Astrocyte of the cerebellum (primary cell): ENCODE data around the gene MCTP2.

Experiments
- DNase-seq: peaks from one replicate; pipeline ENCODE4 v3.0.0-alpha.2; 2011; ENCODE audit warnings: low read depth
- H3K4me3 ChIP-seq: 2 replicates; pipeline ENCODE4 v1.5.1; 2011; ENCODE audit warnings: mild to moderate bottlenecking, low read depth, low read length, moderate library complexity
- CTCF ChIP-seq: IDR thresholded peaks from 2 replicates; pipeline ENCODE4 v1.5.1; 2012; ENCODE audit warnings: low read length, low read depth, moderate library complexity, mild to moderate bottlenecking; ENCODE audit errors: missing control alignments
- in situ Hi-C: cut with HindIII; loops from 2 replicates; pipeline ENCODE4 v1.10.0; 2017; ENCODE audit warnings: low sequenced_read_pairs

MCTP2 gene

GRCh38 chr15:94266789-94267188 lies 35.4 kb downstream of the MCTP2 start:
- in situ Hi-C loops: no loop called here
- no peak for TF ChIP-seq CTCF
- no peak for DNase-seq
- H3K4me3 ChIP-seq: no peak overlapping the region

GRCh38 chr15:94269954-94270353 lies 38.6 kb downstream of the MCTP2 start:
- in situ Hi-C loops: no loop called here
- no peak for TF ChIP-seq CTCF
- no peak for DNase-seq

GRCh38 chr15:94270570-94270969 lies 39.2 kb downstream of the MCTP2 start:
- TF ChIP-seq CTCF: no peak
- H3K4me3 ChIP-seq: no peak overlapping the region
- DNase-seq: no peak
- in situ Hi-C loops: no loop called here

More at GRCh38 chr15:94269954-94270353, 38.6 kb downstream of the MCTP2 start:
- H3K4me3 ChIP-seq: no peak overlapping the region

- H3K4me3 ChIP-seq: no peak overlapping the region
- in situ Hi-C loops: no loop called here
- TF ChIP-seq CTCF: no peak
- DNase-seq: no peak
These were observed 41.0 kb downstream of the MCTP2 start for GRCh38 chr15:94272251-94272898.

GRCh38 chr15:94273826-94274225 lies 42.5 kb downstream of the MCTP2 start:
- no peak overlapping the region for H3K4me3 ChIP-seq
- no peak for TF ChIP-seq CTCF
- DNase-seq: no peak
- in situ Hi-C loops: no loop called here

- in situ Hi-C loops: no loop called here
- no peak for TF ChIP-seq CTCF
- no peak for DNase-seq
- H3K4me3 ChIP-seq: no peak overlapping the region
These were observed 43.4 kb downstream of the MCTP2 start for GRCh38 chr15:94274745-94275144.
